Germinal center (tissue), 1 donor: Measurements from ENCODE around the gene COL12A1.

Source experiments
- DNase-seq: peaks from one replicate; pipeline ENCODE4 v3.0.0; 2012; ENCODE audit warnings: mixed read lengths, low spot score

COL12A1 gene

GRCh38 chr6:75143191-75143590 lies 62.7 kb downstream of the COL12A1 start:
- DNase-seq = no peak

DNA sequence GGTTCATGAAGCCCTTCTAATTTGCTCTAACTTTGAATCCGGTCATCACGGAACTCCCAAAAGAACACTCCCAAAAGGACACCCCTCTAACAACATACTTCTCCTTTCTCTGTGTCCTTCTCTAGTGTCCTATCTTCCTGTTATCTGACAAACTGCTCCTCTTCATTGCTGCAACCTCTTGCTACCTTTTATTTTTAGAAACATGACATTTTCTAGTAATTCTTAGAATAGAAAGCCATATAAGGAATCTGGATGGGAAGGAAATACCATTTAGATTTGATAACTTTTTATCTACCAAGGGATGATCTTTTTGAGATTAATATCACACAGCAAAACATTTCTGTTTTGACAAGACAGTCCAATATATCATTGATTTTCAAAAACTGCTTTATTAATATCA lies 63.1 kb downstream of the COL12A1 start:
- DNase-seq = no peak

- DNase-seq = no peak
These were observed 70.0 kb downstream of the COL12A1 start for GRCh38 chr6:75135876-75136275.

DNA sequence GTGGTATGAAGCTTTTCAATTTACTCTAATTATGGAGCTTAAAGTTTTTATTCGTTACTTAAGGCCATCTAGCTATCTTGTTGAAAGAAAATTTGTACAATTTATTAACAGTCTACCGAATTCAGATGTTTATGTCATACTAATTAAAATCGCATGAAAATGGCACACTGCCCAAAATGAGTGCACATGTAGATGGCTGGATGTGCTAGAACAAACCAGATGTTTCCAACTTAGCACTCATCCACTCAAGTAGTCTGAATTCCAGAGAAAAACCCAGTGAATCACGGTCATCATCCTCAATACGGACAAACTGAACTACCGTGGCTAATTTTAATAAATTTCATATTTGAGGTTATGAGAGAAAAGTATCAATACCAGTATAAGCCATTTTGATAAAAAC lies 70.4 kb downstream of the COL12A1 start:
- no peak for DNase-seq

DNA sequence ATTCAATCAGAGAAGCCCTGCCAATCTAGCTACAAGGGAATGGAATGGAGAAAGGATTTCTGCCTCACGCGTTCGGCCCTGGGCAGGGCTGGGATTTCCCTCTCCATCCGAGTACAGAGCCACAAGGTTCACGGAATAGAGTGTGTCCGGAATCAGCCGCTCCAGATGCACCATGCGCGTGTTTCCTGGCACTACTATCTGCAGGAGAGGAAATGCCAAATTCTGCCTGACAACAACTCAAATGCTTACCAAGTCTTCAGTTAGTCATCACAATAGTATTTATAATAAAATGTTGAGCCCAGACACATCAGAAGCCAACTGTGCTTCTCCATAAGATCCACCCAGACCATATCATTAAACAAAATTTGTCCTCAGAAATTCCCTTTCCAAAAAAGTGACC lies 75.1 kb downstream of the COL12A1 start:
- no peak for DNase-seq

DNA sequence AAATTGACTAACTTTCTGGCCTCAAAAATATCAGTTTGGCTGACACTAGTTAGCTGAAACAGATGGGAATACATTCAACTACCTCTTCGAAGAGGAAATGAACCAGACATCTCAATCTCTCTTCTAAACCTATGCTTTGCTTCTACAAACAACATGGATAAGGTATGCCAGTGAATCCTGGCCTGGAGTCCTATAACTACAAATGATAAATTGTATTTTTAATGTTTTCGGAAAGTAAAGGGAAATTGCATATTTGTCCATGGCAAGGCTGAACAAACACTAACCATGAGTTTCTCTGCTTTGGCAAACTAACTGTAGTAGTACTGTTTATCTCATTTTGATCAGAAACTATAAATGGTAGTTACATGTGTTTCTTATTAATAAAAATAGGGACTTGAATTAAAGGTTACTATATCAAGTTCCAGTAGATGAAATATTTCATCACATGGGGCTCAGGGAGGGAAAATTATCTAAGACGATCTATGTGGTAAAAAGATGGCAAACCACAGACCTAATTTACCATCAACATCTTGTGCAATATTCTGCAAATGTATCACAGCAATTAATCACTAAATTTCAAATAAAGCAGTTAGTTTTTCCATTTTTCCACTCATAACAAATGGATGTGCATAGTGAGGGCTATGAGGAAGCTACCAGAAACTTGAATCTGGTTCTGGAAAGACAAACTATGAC lies 76.8 kb downstream of the COL12A1 start:
- DNase-seq = no peak

DNA sequence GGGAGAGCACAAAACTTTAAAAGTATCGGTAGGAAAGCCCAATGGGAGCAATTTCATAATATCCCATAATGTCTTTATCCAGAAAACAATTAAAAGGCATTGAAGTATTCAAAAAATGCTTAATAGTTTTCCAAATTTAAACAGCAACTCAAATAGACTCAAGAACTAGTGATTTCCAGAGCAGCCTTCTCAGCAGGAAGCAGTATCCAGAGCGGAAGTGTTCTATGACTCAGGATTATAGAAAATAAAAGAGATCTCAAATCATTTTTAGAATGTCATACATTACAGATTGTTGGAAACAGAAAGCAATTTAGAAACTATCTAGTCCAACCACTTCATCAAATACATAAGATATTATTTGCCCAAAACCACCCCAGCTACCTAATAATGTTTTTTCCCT lies 79.3 kb downstream of the COL12A1 start:
- DNase-seq = no peak

DNA sequence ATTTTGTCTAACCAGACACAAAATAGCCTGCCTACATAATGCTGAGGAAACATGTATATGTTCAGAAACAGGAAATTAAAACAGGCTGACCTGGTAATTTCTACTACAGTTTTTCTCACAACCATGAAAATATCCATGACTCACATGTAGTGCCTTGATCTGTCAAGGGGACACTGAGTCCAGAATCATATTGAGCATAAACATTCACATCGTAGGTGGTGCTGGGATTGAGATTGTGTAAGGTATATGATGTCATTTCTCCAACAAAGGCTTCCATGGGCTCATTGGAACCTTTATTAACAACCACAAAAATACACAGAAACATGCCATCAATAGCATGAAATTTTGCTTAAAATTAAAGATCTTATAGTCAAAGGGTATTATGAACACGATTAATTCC lies 80.9 kb downstream of the COL12A1 start:
- no peak for DNase-seq

DNA sequence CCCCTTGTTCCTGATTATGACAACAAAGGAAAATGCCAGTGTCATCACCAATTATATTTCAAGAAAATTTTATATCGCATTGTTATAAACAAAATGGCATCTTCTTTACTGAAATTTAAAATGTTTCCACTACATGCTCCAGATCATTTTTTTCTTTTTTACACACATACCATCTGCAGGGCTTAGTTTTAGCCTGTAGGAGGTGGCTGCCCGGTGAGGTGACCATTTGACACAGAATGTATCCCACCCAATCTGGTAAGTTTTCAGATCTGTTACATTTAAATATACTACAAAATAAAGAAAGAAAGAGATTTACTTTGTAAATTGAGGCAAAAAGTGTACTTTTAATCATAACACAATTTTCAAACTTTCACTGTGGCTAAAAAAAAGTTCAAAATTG lies 81.8 kb downstream of the COL12A1 start:
- DNase-seq = no peak

GRCh38 chr6:75118925-75119515 lies 86.8 kb downstream of the COL12A1 start:
- no peak for DNase-seq

- no peak for DNase-seq
These were observed 88.2 kb downstream of the COL12A1 start for GRCh38 chr6:75117701-75118100.

- DNase-seq = no peak
These were observed 88.9 kb downstream of the COL12A1 start for GRCh38 chr6:75116946-75117345.

- no peak for DNase-seq
These were observed 90.4 kb downstream of the COL12A1 start for GRCh38 chr6:75115481-75115880.

DNA sequence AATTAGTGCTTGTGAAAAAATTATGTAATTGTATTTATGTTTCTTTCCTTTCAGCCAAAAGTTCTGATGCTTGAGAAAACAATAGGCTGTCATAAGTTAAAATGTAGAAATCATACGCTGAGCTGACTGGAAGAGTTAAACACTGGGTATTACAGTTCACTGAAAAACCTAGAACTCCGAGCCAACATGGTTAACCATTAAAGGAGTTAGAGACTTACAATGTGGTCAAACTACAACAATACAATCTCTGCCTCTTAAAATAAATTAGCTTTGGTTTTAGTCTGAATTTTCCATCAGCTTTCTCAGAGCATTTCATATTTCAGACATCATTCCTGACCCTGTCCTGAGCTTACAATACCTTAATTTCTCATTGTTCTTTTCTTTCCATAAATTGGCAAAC lies 91.0 kb downstream of the COL12A1 start:
- DNase-seq = no peak

DNA sequence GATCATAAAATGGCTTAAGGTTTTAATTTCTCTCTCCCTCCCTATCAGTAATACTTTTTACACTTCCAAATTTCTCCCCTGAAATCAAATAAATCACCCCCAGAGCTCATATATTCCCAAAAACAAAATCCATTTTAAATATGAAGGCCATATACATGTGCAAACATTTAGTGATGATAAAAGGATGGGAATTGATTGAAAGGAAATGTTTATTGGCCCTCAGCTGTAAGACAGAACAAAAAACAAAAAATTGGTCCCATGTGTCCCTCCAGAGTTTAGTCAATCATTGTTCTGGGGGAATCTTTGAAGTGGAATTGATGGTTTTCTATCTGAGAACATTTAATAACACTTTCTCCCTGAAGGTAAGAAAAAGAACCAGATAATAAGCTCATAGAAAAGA lies 91.7 kb downstream of the COL12A1 start:
- no peak for DNase-seq

GRCh38 chr6:75113446-75113845 lies 92.4 kb downstream of the COL12A1 start:
- no peak for DNase-seq

- DNase-seq = no peak
These were observed 96.1 kb downstream of the COL12A1 start for GRCh38 chr6:75109765-75110164.

DNA sequence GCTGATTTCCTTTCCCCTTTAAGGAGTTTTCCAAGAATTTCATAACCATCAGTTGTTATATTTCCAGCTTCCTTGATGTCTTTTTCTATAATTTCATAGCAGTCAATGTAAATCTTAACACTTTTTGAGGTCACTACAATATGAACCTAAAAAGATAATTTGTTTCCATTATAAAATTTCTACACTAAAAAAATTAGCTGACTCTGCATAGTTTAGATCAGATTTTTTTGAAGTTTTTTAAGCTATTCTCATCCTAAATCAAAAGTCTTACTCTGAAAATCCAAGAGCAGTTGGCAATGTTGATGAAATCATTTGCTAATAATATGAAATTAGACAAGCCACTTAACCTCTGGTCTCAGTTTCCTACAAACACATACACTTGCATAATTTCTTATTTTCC lies 96.8 kb downstream of the COL12A1 start:
- no peak for DNase-seq

DNA sequence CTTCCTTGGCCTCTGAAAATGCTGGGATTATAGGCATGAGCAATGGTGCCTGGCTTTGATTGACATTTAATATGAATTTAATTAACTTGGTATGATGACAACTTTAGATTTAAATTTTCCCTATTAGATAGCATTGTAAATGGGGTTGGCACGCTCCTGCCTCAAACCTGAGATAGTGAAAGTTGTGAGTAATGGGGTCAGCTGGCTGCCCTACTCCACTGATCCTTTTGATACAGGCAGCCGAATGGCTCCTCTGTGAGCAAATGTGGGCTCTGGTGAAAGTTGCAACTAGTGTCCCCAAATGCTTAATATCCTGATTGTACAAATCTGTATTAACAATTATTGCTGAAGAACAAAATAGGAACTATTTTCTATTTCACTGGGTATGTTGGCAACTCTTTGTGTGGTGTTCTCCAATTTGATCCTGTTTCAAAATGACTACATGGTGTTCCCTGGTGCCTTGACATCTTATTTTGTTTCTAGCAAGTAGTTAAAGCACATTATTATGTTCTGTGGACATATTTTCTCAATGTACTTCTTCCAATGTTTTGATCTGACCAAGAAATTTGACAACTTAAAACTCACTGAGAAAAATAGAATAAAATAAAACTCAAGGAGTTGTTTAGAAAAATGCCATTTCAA lies 97.4 kb downstream of the COL12A1 start:
- no peak for DNase-seq

GRCh38 chr6:75107913-75108312 lies 97.9 kb downstream of the COL12A1 start:
- DNase-seq = no peak

GRCh38 chr6:75106426-75106825 lies 99.4 kb downstream of the COL12A1 start:
- no peak for DNase-seq

DNA sequence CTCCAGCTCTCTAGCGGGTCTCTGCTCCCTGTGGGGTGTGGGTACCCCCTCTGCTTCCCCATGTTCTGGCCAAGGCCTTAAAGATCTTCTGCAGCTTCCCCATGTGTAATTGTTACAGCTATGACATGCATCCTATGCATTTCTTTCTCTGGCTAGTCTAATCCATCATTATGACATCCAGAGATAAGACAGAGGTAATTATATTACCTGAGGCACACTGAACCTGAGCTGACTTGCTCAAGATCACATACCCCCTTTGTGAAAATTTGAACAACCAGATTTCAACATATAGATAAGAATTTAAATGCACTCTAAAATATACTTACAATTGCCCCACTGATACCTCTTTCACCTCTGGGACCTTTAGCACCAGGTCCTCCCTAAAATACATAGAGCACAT lies 102.4 kb downstream of the COL12A1 start:
- DNase-seq = no peak

- DNase-seq = no peak
These were observed 103.6 kb downstream of the COL12A1 start for GRCh38 chr6:75102301-75102700.

- DNase-seq = no peak
These were observed 104.0 kb downstream of the COL12A1 start for GRCh38 chr6:75101896-75102295.
